HG03135 (cell line): ENCODE results near the gene C2CD2L.
"Not testable (repeated sequence)": the region's sequence is repeated elsewhere in the genome, so short reads cannot be mapped to it uniquely, and the experiment has no call there.

Experiments
- ATAC-seq: cut with Tn5 transposase; IDR thresholded peaks from one replicate; pipeline ENCODE4 v1.9.1; 2021; ENCODE audit warnings: mild to moderate bottlenecking, moderate library complexity; ENCODE audit not compliant: unreplicated experiment

Gene C2CD2L

GRCh38 chr11:119149018-119149785, 42.1 kb downstream of the C2CD2L start, which contains the start of gene ABCG4:
ABCG4 (plus strand) TSS chr11:119149052; CDS start chr11:119149966, 914 bp downstream.
- no peak for ATAC-seq

GRCh38 chr11:119149786-119150275, 42.7 kb downstream of the C2CD2L start:
- ATAC-seq: no peak

GRCh38 chr11:119152043-119152442, 44.9 kb downstream of the C2CD2L start:
- ATAC-seq: no peak

- no peak for ATAC-seq
Measured at GRCh38 chr11:119152604-119153003, 45.5 kb downstream of the C2CD2L start.

- ATAC-seq: no peak
Measured at GRCh38 chr11:119153049-119153818, 46.1 kb downstream of the C2CD2L start.

GRCh38 chr11:119154178-119154577, 47.0 kb downstream of the C2CD2L start:
- ATAC-seq: no peak

- no peak for ATAC-seq
Measured at GRCh38 chr11:119155733-119156492, 48.8 kb downstream of the C2CD2L start.

GRCh38 chr11:119156496-119156895, 49.4 kb downstream of the C2CD2L start:
- ATAC-seq: no peak

- ATAC-seq: no peak
Measured at GRCh38 chr11:119157063-119157462, 49.9 kb downstream of the C2CD2L start.

GRCh38 chr11:119158467-119158866, 51.3 kb downstream of the C2CD2L start:
- no peak for ATAC-seq

- ATAC-seq: no peak
Measured at GRCh38 chr11:119160151-119160550, 53.0 kb downstream of the C2CD2L start.

- no peak for ATAC-seq
Measured at GRCh38 chr11:119161871-119162270, 54.7 kb downstream of the C2CD2L start.

GRCh38 chr11:119166368-119167076, 59.4 kb downstream of the C2CD2L start:
- ATAC-seq: no peak

- ATAC-seq: not testable (repeated sequence)
Measured at GRCh38 chr11:119167077-119167458, 59.9 kb downstream of the C2CD2L start.

- no peak for ATAC-seq
Measured at GRCh38 chr11:119167933-119168332, 60.8 kb downstream of the C2CD2L start.
